NCI-H2196 treated with DMSO at 0.1 percent for 48 hours (cell line): ENCODE data around the gene SPATA2L.

Source experiments
- DNase-seq: peaks from one replicate; lab custom pipeline; 2025; ENCODE audit not compliant: unreplicated experiment; lab: John Stamatoyannopoulos, UW

SPATA2L gene

GRCh38 chr16:89729863-89730593 is 28.5 kb upstream of the SPATA2L start:
- DNase-seq = no peak

GRCh38 chr16:89729293-89729692 is 27.8 kb upstream of the SPATA2L start:
- no peak for DNase-seq

GRCh38 chr16:89727406-89728120 is 26.1 kb upstream of the SPATA2L start:
- DNase-seq = no peak

GRCh38 chr16:89723279-89724250 is 22.1 kb upstream of the SPATA2L start:
- DNase-seq = no peak

GRCh38 chr16:89722392-89723278 is 21.1 kb upstream of the SPATA2L start:
- DNase-seq = no peak

- DNase-seq = no peak
Measured at GRCh38 chr16:89721546-89722391, 20.3 kb upstream of the SPATA2L start.

- peak; percentile 23 for DNase-seq
Measured at GRCh38 chr16:89720813-89721545, 19.5 kb upstream of the SPATA2L start, which contains the start of the genes VPS9D1 and ZNF276. Gene VPS9D1 (minus strand): TSS chr16:89720898. CDS start chr16:89720861, 37 bp downstream. Gene ZNF276 (plus strand): TSS chr16:89721537. CDS start chr16:89721641, 104 bp downstream.

- DNase-seq = no peak
Measured at GRCh38 chr16:89720551-89720812, 19.0 kb upstream of the SPATA2L start.

GRCh38 chr16:89717688-89718505 is 16.4 kb upstream of the SPATA2L start:
- DNase-seq = no peak

- no peak for DNase-seq
Measured at GRCh38 chr16:89716916-89717687, 15.6 kb upstream of the SPATA2L start.

GRCh38 chr16:89716493-89716892 is 15.0 kb upstream of the SPATA2L start:
- DNase-seq = no peak

GRCh38 chr16:89712274-89712781 is 10.8 kb upstream of the SPATA2L start:
- no peak for DNase-seq

GRCh38 chr16:89711601-89712273 is 10.2 kb upstream of the SPATA2L start:
- no peak for DNase-seq

- DNase-seq = no peak
Measured at GRCh38 chr16:89710709-89711564, 9.4 kb upstream of the SPATA2L start.

GRCh38 chr16:89709716-89710432 is 8.4 kb upstream of the SPATA2L start:
- no peak for DNase-seq
